NCI-H2107 treated with DMSO at 0.1 percent for 48 hours (cell line): ENCODE measurements around the gene CCDC27.

Experiments
- DNase-seq: peaks from one replicate; lab custom pipeline; 2025; ENCODE audit not compliant: unreplicated experiment; lab: John Stamatoyannopoulos, UW

Gene CCDC27

DNA sequence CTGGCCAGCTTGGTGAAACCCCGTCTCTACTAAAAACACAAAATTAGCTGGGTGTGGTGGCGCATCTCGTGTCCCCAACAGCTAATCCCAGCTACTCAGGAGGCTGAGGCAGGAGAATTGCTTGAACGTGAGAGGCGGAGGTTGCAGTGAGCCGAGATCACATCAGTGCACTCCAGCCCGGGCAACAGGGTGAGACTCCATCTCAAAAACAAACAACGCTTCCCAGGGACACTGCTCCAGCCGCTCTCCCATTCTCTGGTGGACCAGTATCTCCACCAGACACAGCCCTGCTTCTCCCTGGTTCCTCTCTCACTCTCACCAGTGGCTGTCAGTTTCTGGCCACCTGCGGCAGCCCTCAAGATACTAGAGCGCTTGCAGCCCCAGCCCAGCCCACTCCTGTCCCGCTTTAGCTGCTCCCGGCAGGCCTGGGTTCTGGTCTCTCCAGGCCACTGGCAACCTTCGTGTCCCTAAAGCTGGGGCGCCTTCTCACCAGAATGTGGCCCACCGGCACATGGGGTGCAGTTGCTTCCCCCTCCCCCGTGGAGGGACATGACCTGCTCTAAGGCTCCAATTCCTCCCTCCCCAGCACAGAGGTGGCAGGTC lies 65.0 kb downstream of the CCDC27 start:
- DNase-seq, result no peak

GRCh38 chr1:3817821-3818597 lies 65.8 kb downstream of the CCDC27 start:
- DNase-seq, result no peak

- DNase-seq, result no peak
Measured at GRCh38 chr1:3819771-3820200, 67.5 kb downstream of the CCDC27 start.

DNA sequence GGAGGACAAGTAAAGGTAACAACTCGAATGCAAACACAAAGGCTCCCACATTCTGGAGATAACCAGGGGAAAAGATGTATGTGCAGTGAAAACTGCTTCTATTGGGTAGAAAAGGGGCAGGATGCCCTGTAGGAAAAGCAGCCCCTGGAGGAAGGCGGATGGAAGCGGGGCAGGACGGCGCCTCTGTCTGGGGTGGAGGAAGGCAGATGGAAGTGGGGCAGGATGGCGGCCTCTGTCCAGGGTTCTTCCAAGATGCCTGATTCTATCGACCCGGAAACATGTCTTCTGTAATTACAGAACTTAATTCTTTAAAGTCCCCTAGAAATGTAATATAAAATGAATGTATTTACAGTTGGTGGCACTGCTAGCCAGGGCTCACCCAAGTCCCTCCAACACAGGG lies 68.1 kb downstream of the CCDC27 start:
- DNase-seq, result no peak

- peak; percentile 1 for DNase-seq
Measured at GRCh38 chr1:3821004-3821403, 68.8 kb downstream of the CCDC27 start.
